DMS153 (cell line): ENCODE results near the gene PRM3.

Experiments
- DNase-seq: peaks from one replicate; lab custom pipeline; 2025; lab: John Stamatoyannopoulos, UW

Gene PRM3

DNA sequence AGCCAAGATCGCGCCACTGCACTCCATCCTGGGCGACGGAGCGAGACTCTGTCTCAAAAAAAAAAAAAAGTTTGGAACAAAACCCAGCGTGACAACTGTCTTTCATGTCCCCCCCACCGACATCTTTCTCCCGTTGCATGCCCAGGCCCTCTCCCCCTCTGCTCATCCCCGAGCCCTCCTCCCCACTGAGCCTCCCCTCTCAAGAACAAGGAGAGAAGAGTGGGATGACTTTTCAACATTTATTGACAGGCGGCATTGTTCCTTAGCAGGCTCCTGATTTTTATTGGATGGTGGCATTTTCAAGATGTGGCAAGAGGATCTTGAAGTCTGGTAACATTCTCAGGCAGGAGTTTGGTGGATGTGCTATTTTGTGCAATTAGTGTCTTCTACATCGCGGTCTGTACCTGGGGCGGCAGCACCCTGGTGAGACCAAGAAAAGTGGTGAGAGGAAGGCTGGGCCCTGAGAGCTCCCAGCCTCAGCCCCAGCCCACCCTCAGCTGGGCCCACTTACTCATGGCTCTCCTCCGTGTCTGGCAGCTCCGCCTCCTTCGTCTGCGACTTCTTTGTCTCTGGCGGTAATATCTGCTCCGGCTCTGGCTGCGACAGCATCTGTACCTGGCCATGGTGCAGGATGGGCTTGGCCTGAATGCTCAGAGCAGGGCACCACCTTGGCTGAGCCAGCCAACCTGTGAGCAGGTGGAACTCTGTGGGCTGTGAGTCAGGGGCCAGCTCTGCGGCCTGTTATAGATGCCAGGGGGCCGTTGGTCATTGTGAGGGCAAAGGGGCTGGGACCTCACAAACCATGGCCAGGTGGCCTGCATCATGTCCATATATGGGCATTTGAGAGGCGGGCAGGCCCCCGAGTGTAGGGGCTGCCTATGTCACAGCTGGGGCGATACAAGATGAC is 7.4 kb upstream of the PRM3 start, which contains the start of gene PRM1:
TSS of gene PRM1 (minus strand) at position 715 of the 907 bp plus-strand sequence. CDS start at position 623, 92 bp downstream.
- no peak for DNase-seq

DNA sequence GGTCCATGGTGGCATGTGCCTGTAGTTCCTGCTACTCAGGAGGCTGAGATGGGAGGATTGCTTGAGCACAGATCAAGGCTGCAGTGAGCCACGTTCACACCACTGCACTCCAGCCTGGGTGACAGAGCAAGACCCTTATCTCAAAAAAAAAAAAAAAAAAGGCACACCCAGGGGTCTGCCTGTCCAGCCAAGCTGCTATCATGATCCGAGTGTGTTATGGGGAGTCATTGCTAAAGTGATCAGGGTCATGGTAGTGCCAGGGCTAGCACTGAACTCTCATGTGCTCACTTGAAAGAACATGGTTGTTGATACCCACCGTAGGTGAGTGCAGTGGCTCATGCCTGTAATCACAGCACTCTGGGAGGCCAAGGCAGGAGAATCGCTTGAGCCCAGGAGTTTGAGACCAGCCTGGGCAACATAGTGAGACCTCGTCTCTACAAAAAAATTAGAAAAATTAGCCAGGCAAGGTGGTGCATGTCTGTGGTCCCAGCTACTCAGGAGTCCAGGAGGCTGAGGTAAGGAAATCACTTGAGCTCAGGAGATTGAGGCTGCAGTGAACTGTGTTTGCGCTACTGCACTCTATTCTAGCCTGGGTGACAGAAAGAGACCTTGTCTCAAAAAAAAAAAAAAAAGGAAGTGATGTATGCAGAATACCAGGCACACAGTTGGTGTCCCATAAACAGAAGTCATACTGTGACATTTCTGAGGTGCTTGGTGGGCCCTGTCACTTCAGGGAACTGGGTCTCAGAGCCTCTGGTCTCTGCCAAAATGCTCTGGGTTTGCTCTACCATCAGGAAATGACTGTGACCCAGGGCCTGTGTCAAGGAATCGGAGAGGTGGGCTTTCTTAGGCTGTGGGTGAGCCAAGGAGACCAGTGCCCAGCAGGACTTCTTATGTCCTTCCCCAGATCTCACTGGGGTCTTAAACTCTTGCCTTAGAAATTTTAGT is 5.5 kb upstream of the PRM3 start:
- no peak for DNase-seq

DNA sequence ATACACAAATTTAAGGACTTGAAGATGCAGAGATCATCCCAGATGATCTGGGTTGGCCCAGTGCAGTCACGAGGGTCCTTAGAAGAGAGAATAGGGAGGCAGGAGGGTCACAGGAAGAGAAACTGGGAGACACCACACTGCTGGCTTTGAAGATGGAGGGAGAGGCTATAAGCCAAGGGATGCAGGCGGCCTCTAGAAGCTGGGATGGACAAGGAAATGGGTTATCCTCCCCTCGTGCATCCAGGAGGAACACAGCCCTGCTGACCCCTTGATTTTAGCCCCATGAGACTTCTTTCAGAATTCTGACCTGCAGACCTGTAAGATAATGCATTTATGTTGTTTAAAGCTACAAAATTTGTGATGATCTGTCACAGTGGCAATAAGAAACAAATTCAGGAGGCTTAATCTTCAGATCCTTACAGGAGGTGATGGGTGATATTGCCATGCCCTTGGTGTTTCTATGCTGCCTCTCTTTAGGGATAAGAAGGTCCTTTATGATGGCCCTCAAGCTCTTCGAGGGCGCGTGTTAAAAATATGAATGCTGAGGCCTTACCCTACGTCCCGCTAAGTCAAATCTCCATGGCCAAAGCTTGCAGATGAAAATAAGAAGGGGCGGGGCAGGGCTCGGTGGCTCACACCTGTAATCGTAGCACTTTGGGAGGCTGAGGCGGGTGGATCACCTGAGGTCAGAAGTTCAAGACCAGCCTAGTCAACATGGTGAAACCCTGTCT is 4.3 kb upstream of the PRM3 start:
- no peak for DNase-seq

DNA sequence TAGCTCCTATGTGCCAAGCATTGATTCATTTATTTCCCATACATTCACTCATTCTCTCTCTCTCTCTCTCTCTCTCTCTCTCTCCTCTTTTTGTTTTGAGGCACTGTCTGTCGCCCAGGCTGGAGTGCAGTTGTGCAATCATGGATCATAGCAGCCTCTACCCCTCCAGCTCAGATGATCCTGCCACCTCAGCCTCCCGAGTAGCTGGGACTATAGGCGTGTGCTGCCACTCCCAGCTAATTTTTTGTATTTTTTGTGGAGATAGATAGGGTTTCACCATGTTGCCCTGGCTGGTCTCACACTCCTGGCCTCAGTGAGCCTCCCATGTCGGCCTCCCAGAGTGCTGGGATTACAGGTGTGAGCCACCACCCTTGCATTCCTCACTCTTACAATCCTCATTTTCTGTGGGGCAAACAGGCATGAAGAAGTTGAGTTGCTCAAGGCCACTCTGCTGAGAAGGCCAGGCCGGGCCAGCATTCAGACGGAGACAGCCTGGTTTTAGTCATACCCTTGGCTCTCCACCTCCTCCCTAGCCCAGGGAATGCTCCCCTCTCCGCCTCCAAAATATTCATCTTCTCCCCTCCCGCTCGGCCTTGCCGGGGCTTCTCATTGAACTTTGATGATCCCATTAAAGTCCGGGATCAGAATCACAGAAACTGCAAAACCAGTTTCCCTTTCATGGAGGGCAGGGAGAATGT is 3.6 kb upstream of the PRM3 start:
- DNase-seq: no peak

DNA sequence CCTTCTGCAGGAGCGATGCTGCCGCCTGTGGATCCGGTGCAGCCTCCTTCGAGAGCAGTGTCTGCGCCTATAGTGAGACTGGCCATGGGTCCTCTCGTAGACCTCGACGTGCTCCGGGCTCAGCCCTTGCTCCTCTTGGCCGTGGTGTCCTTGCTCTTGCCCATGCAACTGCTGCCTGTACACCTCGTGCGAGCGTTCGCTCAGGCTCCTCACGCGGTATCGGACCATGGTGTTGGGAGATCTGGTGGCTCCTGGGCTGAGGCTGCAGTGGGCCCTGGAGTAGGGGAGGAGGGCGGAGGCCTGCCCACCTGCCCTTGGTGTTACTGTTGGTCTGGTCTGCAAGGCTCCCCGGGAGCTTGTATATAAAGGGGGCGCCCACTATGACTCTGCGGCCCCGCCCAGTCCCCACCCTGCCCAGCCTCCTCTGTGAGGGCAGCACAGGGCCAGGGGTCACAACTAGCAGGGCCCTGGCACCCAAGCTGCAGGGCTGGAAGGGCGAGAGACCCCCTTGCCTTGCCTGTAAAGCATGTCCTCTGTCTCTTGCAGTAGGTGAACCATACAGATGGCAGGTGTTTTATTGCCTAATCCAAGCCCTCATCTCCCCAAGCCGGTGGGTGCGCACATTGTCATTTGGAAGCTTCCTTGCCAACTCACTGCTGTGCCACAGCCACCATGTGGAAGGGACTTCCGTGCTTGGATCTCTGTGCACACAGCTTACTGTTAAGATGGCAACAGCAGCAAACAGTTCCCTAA is 2.9 kb upstream of the PRM3 start, which contains the start of gene PRM2:
TSS of gene PRM2 (minus strand) at position 338 of the 753 bp plus-strand sequence. CDS start at position 228, 110 bp downstream.
- DNase-seq: no peak

DNA sequence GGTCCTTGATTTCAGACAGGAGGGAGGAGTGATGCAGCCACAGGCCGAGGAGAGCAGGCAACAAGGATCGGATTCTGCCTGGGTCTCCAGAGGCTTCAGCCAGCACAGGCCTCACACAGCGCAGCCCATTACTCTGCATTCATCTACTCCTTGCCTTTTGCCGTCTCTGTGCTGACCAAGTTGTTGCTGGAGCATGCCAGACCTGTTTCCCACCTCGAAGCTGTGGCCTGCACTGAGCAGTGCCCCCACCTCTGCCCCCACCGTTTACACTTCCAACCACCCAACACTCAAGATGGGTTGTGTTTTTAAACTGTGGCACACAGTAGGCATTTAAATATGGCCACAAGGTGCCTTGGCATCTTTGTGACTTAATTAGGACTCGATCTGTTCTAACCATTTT is 1.5 kb upstream of the PRM3 start:
- no peak for DNase-seq

DNA sequence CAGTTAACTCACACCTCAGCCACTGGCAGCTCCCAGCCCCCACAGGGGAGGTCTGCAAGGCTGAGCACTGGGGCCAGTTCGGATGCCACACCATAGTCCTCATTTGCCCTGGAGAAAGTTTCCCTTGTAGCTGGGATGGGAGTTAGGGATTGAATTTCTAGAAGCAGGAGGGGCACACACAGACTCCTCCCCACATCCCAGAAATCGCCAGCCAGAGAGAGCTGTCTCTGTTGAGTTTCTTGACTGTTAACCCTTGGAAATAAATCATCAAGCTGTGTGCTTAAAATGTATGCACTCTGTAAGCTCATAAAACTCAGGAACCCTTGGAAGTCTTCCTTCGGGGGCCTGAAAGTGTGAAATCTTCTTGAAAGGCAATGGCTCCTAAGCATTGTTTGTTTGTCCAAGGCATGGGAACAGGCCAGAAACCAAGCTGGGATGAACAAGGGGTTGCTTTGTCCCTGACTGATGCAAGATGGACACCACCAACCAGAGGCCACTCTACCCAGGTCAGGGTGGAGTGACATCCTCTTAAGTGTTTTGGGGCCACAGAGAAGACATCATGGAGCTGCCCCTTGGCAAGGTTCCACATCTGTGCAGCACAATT is 394 bp upstream of the PRM3 start:
- no peak for DNase-seq

DNA sequence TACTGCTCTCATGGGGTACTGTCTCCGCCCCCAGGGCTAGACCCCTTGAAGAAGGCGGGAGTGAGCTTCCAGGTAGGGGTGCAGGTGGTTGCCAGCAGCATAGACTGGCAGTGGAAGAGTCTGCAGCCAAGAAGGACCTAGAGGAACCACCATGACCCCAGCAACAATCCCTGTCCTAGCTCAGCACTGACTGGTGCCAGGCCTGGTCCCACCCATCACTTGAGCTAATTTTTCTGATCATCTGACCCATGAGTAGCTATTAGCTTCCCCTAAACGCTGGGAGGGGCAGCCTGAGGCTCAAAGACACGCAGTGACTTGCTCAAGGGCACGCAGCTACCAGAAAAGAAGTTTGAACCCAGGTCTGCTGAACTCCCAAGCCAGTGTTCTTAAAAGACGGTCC is 945 bp downstream of the PRM3 start:
- no peak for DNase-seq

DNA sequence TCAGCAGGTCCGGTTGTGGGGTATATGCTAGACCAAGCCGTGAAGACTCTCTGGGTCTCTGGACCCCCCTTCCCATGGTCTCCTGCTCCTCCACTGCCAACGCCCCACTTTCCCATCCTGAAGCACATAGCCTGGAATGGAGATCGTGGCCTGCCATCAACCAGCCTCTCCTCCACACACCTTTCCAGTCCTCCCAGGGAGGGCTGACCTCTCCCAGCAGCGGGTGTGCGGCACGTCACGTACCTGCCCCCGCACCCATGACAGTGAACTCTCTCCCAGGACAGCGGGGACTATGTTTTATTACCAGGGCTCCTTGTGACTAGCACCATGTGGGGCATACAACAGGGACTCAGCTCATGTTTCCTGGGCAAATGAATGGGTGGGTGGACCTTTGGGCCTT is 1.8 kb downstream of the PRM3 start:
- no peak for DNase-seq

DNA sequence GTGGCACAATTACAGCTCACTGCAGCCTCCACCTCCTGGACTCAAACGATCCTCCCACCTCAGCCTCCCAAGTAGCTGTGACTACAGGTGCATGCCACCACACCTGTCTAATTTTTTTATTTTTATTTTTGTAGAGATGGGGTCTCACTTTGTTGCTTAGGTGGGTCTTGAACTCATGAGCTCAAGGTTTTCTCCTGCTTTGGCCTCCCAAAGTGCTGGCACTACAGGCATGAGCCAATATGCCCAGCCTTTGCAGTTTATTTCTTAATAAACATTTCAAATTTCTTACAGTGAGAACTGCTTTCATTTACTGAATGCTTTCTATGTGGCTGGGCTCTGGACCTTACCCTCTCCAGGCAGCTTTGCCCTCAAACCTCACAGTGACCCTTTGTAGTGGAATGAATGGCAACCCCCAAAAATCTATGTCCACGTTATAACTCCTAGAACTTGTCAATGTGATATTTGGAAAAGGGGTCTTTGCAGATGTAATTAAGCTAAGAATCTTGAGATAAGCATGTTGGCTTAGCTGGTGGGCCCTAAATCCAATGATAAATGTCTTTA is 2.7 kb downstream of the PRM3 start:
- DNase-seq: no peak

DNA sequence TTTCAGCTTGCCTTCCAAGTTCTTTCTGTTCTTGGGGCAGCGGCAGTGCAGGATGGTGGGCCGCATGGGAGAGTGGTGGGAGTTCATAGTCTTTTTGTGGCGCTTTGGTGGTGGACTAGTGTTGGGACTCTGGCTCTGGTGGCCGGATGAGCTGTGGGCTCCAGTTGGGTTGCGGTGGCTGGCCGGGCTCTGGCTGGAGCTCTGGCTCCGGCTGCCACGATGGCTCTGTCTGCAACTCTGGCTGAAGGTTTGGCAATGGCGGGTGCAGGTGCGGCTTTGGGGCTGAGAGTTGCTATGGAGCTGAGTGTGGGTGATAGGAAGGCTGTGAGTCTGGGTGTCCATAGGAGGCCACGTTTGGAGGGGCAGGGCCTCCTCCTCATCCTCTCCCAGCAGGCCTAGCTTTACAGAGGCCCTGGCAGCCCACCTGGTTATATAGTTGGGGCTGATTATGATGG is 4.5 kb downstream of the PRM3 start, which contains the start of gene TNP2:
TSS of gene TNP2 (minus strand) at position 405 of the 455 bp plus-strand sequence. CDS start at position 342, 63 bp downstream.
- no peak for DNase-seq

DNA sequence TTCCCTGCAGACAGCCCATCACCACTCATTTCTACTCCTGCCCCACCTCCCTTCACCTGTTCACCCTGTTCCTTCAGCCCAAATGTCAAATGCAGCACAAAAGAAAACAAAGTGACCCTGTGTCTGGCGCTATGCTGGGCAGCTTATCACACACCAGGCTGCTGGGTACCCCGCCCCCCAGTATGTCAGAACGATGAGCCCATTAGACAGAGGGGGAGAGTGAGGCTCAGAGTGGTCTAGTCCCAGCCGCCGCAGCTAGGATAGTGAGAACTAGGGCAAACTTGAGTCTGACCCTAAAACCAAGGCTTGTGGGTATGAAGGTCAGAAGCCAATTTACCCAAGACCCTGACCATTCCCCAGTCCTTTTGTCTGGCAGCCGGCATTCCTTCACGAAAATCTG is 8.3 kb downstream of the PRM3 start:
- DNase-seq: no peak

DNA sequence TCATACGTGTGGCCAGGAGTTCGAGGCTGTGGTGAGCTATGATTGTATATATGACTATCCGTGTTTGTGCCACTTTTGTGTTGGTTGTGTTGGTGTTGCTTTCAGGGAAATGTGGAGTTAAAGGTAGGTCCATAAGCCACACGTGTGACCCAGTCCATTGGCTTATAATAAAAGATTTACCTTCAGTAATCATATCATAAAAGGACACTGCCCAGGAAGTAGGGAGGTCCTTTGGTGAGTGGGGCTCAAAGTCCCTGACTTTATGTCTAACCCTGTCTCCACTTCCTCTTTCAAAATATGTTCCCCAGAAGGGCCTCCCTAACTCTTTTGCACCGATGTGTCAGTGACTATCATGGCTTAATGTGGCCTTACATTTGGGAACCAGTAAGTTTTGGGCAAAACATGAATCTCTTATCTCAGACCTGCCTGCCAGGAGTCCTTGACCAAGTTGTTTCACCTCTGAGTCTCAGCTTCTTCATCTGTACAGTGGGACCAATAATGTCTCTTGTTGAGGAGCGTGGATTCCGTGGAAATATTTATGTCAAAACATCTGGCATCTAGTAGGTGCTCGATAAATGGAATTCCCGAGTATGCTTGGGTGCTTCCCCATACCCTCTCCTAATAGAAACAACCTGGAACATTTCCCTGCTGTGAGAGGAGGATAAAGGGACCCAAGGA is 9.1 kb downstream of the PRM3 start:
- no peak for DNase-seq

DNA sequence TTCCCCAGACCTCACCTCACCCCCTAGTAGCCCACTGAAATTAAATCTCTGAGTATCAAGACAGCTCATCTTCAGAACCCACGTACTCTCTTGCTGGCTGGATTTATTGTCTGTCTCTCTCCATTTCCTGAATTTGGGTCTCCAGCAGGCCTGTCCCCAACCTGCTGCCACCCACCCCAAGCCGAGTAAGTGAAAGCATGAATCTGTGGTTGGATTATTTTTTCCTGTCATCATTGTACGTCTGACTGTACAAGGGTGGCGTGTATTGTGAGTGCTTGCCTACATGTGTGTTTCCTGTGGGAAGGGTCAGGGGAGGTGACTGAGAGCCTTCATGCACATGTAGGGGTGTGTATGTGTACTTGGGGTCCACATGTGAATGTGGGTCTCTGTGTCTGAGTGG is 9.7 kb downstream of the PRM3 start:
- no peak for DNase-seq

DNA sequence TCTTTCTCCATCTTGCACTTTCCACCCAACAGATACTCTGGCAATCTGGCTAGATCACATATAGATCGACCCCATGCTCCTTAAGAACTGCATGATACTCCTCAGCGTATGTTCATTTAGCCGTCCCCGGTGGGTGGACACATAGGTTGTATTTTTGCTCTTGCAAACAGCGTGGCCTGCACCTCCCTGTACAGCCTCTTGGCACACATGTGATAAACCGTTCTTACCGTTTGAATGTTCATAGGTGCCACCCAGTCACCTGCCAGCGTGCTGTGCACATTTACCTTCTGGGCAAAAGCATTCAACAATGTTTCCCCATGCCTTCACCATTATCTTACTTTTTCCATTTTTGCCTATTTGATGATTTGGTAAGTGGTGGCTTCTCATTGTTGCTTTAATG is 10.5 kb downstream of the PRM3 start:
- no peak for DNase-seq

DNA sequence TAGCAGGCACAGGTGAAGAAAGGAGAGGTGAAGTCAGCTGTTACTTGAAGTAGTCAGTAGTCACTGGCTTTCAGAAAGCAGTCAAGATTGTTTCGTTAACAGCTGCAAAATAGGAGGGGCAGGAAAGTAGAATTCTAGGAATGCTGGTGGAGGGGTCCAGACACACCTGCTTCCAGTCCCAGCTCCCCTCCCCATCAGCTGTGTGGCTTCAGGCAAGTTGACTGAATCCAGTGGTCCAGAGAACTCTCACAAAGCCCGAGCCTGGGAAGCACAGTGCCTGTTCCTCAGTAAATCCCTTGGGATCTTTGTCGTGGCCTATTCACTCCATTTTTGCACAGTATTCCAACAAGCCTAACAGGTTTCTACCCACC is 12.8 kb downstream of the PRM3 start:
- DNase-seq: no peak

DNA sequence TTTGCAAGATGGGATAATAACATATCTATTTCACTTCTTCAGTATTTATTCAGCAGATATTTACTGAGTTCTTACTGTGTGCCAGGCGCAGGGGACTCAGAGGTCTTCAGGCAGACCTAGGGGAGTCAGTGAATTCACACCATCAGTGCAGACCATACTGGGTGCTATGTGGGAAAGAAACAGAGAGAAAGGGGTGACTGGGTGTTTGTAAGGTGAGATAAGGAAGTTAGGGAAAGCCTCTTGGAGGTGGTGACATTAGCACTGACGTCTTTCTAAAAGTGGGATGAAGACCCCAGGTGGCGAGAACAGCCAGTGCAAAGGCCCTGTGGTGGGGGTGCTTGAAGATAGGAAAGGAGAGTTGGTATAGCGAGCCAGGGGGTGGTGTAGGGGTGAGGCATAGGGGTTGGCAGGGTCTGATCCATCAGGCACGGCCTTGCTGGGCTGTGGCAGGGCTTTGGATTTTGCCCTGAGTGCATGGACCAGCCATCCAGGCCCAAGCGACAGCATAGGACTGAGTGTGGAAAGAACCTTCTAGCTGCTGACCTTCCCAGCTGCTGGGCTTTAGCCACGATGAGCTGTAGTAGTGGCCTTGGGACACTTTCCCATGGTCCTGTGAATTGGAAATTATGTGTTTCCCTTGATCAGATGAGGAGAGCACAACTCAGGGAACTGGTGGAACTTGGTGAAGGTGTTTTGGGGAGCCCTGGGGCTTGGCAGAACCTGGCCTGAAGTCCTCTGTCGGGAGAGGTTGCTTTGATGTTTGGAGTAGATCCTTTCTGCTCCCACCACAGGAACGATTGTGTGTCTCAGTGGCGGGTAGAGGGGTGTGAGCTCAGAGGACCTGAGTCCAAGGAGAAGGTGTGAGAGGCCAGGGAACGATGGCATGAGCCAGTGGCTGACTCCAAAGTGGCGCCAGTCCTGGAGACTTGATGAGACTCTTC is 13.5 kb downstream of the PRM3 start:
- no peak for DNase-seq
